ENCODE measurements around the gene UBAP1.
"Not testable (repeated sequence)": the region's sequence is repeated elsewhere in the genome, so short reads cannot be mapped to it uniquely, and the experiment has no call there.

Gene UBAP1

GRCh38 chr9:34237836-34238235 lies 59.0 kb downstream of the UBAP1 start:
- Histone ChIP-seq H3K27ac (no peak overlapping the region), H3K4me1 (ENCODE audit: low read depth, poor library complexity, severe bottlenecking) (no peaks in the 10 kb centered on the region), H3K79me2 (ENCODE audit: insufficient read depth, low read depth) (no peaks in the 10 kb centered on the region), H4K20me1 (ENCODE audit: insufficient read depth) (no peaks in the 10 kb centered on the region), H3K4me3 (IDR thresholded peaks at IDR 0.05; ENCODE audit: insufficient read depth, low read depth, low read length) (no peak overlapping the region), H3K9ac (no peak overlapping the region), H3K27me3 (ENCODE audit: insufficient read depth, low read depth) (no peaks in the 10 kb centered on the region), H3K4me2 (no peak overlapping the region), H2AFZ (ENCODE audit: low read depth) (no peak overlapping the region), H3K36me3 (ENCODE audit: insufficient read depth) (no peaks in the 10 kb centered on the region; the same call in 1 of the 2 replicates)
- no peak for TF ChIP-seq CTCF (conservative IDR thresholded peaks at IDR 0.05; ENCODE audit: low read depth, low read length)

- Histone ChIP-seq H3K4me3 (IDR thresholded peaks at IDR 0.05; ENCODE audit: insufficient read depth, low read depth, low read length) (no peak overlapping the region), H3K27ac (no peak overlapping the region), H3K4me2 (no peak overlapping the region), H3K27me3 (ENCODE audit: insufficient read depth, low read depth) (no peaks in the 10 kb centered on the region), H3K79me2 (ENCODE audit: insufficient read depth, low read depth) (no peaks in the 10 kb centered on the region), H4K20me1 (ENCODE audit: insufficient read depth) (no peaks in the 10 kb centered on the region), H2AFZ (ENCODE audit: low read depth) (no peak overlapping the region), H3K36me3 (ENCODE audit: insufficient read depth) (no peaks in the 10 kb centered on the region; the same call in 1 of the 2 replicates), H3K9ac (no peak overlapping the region), H3K4me1 (ENCODE audit: low read depth, poor library complexity, severe bottlenecking) (no peaks in the 10 kb centered on the region)
- TF ChIP-seq CTCF (conservative IDR thresholded peaks at IDR 0.05; ENCODE audit: low read depth, low read length), result no peak
These were observed 61.2 kb downstream of the UBAP1 start for GRCh38 chr9:34240006-34240405.

- TF ChIP-seq CTCF (conservative IDR thresholded peaks at IDR 0.05; ENCODE audit: low read depth, low read length), result no peak
- Histone ChIP-seq H2AFZ (ENCODE audit: low read depth) (no peak overlapping the region), H3K27ac (no peak overlapping the region), H3K4me2 (no peak overlapping the region), H3K79me2 (ENCODE audit: insufficient read depth, low read depth) (no peaks in the 10 kb centered on the region), H3K36me3 (ENCODE audit: insufficient read depth) (no peaks in the 10 kb centered on the region), H4K20me1 (ENCODE audit: insufficient read depth) (no peaks in the 10 kb centered on the region), H3K27me3 (ENCODE audit: insufficient read depth, low read depth) (no peaks in the 10 kb centered on the region), H3K9ac (no peak overlapping the region), H3K4me3 (IDR thresholded peaks at IDR 0.05; ENCODE audit: insufficient read depth, low read depth, low read length) (no peak overlapping the region), H3K4me1 (ENCODE audit: low read depth, poor library complexity, severe bottlenecking) (no peaks in the 10 kb centered on the region)
These were observed 64.0 kb downstream of the UBAP1 start for GRCh38 chr9:34242830-34243229.

GRCh38 chr9:34245212-34245611 lies 66.4 kb downstream of the UBAP1 start:
- not testable (repeated sequence) for H3K4me2 ChIP-seq; H3K4me1 ChIP-seq (ENCODE audit: low read depth, poor library complexity, severe bottlenecking); H3K36me3 ChIP-seq (ENCODE audit: insufficient read depth); H3K4me3 ChIP-seq (IDR thresholded peaks at IDR 0.05; ENCODE audit: insufficient read depth, low read depth, low read length); H4K20me1 ChIP-seq (ENCODE audit: insufficient read depth); H3K27ac ChIP-seq; H3K79me2 ChIP-seq (ENCODE audit: insufficient read depth, low read depth); H2AFZ ChIP-seq (ENCODE audit: low read depth); H3K9ac ChIP-seq; H3K27me3 ChIP-seq (ENCODE audit: insufficient read depth, low read depth)

GRCh38 chr9:34246453-34246852 lies 67.6 kb downstream of the UBAP1 start:
- no peak overlapping the region for H3K27ac ChIP-seq
- H3K4me3 ChIP-seq (IDR thresholded peaks at IDR 0.05; ENCODE audit: insufficient read depth, low read depth, low read length), result no peak overlapping the region
- no peak overlapping the region for H2AFZ ChIP-seq (ENCODE audit: low read depth)
- H3K27me3 ChIP-seq (ENCODE audit: insufficient read depth, low read depth), result no peaks in the 10 kb centered on the region
- no peaks in the 10 kb centered on the region for H3K79me2 ChIP-seq (ENCODE audit: insufficient read depth, low read depth)
- H3K4me1 ChIP-seq (ENCODE audit: low read depth, poor library complexity, severe bottlenecking), result no peaks in the 10 kb centered on the region
- H3K4me2 ChIP-seq, result no peak overlapping the region
- H3K9ac ChIP-seq, result no peak overlapping the region
- TF ChIP-seq CTCF (conservative IDR thresholded peaks at IDR 0.05; ENCODE audit: low read depth, low read length), result no peak
- H4K20me1 ChIP-seq (ENCODE audit: insufficient read depth), result no peaks in the 10 kb centered on the region
- no peaks in the 10 kb centered on the region for H3K36me3 ChIP-seq (ENCODE audit: insufficient read depth)

- H3K4me3 ChIP-seq (IDR thresholded peaks at IDR 0.05; ENCODE audit: insufficient read depth, low read depth, low read length); H3K4me1 ChIP-seq (ENCODE audit: low read depth, poor library complexity, severe bottlenecking); H3K79me2 ChIP-seq (ENCODE audit: insufficient read depth, low read depth); H2AFZ ChIP-seq (ENCODE audit: low read depth); H3K36me3 ChIP-seq (ENCODE audit: insufficient read depth); H3K9ac ChIP-seq; H3K27ac ChIP-seq; H3K4me2 ChIP-seq; H4K20me1 ChIP-seq (ENCODE audit: insufficient read depth); H3K27me3 ChIP-seq (ENCODE audit: insufficient read depth, low read depth): not testable (repeated sequence)
These were observed 68.9 kb downstream of the UBAP1 start for GRCh38 chr9:34247782-34248181.
